HG03571 (cell line): ENCODE measurements around the gene SLC11A2.
"Not testable (repeated sequence)": the region's sequence is repeated elsewhere in the genome, so short reads cannot be mapped to it uniquely, and the experiment has no call there.

Source experiments
- ATAC-seq: cut with Tn5 transposase; IDR thresholded peaks from one replicate; pipeline ENCODE4 v1.9.1; 2021; ENCODE audit not compliant: unreplicated experiment

Gene SLC11A2

GRCh38 chr12:51027342-51027835 is 1.2 kb upstream of the SLC11A2 start:
- no peak for ATAC-seq

DNA sequence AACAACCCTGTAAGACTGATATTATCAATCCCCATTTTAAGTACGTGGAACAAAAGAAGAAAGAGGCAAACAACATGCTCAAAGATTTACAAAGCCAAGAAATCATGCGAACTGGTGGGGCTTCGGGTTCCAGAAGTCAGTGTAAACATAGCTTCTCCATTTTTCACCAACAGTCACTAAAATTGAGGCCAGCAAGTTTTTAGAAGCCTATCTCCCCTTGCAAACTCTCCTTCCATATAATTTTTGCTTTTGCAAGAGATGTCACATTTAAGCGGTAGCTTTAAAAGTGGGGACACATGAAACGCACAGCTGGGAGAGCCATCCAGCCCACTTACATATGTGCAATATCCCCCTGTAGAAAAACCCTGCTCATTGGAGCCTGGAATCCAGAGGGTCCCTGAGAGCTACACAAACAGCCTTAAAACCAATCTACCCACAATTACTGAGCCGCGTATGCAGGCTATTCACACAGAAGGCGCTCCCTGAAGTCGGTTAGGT is 797 bp downstream of the SLC11A2 start:
- no peak for ATAC-seq

GRCh38 chr12:51023625-51024382 is 2.4 kb downstream of the SLC11A2 start:
- ATAC-seq = no peak

GRCh38 chr12:51021694-51022093 is 4.5 kb downstream of the SLC11A2 start:
- ATAC-seq = no peak

DNA sequence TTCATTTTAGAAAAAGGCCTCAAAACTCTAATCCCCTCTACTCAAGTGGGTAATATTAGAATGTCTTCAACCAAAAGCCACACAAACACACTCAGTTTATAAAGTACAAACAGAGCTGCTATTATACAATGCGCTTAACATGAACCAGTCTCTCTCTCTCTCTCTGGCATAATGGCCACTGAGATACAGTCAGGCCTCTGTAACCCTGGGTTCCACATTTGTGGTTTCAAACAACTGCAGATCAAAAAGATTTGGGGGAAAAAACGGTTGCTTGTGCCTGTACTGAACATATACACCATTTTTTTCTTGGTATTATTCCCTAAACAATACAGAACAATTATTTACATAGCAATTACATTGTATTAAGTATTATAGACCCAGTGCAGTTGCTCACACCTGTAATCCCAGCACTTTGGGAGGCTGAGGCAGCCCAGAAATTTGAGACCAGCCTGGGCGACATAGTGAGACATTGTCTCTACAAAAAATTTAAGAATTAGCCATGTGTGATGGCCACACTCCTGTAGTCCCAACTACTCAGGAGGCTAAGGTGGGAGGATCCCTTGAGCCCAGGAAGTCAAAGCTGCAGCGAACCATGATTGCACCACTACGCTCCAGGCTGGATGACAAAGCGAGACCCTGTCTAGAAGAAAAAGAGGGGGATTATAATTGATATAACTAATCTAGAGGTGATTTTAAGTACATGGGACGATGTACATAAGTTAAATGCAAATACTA is 5.6 kb downstream of the SLC11A2 start:
- ATAC-seq = no peak

GRCh38 chr12:51019927-51020326 is 6.3 kb downstream of the SLC11A2 start:
- ATAC-seq = no peak

DNA sequence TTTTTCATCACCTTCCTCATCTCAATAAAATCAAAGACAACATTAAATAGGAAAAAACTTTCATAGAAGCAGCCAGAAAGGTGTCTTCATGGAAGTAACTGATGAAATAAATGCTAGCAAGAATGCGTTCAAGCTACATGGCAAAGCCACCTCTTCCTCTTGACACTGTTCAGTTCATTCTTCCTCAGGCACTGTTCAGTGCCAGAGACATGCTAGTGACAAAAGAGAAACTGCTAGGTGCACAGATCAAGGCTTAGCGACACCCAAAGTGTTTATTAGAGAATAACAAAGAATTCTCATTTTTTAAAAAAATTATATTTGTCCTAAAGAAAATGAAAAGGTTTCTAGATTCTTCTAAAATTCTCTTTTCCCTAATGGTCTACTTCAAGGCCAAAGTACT is 7.2 kb downstream of the SLC11A2 start:
- ATAC-seq = no peak

- no peak for ATAC-seq
Measured at GRCh38 chr12:51017452-51017851, 8.7 kb downstream of the SLC11A2 start.

DNA sequence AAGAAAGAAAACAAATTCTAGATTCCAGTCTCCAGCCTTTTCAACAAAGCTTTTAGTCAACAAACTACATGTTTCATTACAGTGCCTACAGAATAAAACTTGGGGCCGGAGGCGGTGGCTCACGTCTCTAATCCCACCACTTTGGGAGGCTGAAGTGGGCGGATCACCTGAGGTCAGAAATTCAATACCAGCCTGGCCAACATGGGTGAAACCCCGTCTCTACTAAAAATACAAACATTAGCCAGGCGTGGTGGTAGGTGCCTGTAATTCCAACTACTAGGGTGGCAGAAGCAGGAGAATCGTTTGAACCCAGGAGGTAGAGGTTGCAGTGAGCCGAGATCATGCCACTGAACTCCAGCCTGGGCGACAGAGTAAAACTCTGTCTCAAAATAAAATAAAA is 11.7 kb downstream of the SLC11A2 start:
- not testable (repeated sequence) for ATAC-seq

DNA sequence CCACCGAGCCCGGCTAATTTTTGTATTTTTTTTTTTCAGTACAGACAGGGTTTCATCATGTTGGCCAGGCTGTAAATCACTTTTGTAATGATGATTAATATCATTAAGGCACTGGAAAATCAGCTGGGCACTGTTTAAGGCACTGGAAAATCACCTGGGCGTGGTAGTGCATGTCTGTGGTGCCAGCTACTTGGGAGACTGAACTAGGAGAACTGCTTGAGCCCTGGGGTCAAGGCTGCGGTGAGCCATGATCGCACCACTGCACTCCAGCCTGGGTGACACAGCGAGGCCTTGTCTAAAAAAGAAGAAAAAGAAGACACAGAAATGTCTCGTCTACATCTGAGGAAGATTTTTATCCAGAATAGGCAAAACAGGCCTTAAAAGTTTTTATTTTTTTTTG is 12.7 kb downstream of the SLC11A2 start:
- no peak for ATAC-seq

GRCh38 chr12:51012570-51013236 is 13.5 kb downstream of the SLC11A2 start:
- no peak for ATAC-seq

DNA sequence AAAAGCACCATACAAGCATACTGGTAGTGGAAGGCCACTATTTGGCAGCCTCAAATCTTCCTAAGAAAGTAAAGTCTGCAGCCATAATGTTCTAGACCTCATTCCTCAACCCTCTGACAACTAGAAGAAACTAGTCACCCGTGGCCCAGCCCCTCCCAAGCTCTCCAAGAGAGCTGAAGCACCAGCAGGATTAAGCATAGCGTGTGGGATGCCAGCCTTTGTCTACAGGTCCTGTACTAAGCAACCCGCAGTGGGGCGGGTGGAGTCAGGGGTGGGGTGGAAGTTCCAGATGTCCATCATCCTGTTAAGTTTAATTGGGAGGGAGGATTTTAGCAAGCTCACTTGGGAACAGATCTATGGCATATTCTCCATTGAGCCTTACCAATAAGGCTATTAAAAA is 14.2 kb downstream of the SLC11A2 start:
- ATAC-seq = no peak

DNA sequence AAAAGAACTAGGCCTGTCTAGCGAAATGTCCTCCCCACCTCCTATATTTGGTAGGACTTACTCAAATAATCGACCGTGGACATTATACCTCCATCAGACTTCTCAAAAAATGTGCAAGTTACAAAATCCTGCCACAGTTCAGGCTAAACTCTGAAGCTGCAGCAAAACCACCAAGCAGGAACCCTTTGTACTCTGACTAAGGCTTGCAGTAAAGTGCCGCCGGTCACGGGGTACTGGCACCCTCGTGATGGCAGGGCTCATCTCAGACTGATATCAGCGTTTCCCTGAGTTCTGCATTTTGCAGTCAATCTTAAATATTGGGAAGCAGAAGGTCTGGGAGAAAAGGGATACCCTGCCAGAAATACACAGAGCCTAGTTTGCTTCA is 17.1 kb downstream of the SLC11A2 start:
- ATAC-seq = no peak

- no peak for ATAC-seq
Measured at GRCh38 chr12:51008329-51009055, 17.7 kb downstream of the SLC11A2 start.

GRCh38 chr12:51005671-51006070 is 20.5 kb downstream of the SLC11A2 start:
- ATAC-seq = no peak

DNA sequence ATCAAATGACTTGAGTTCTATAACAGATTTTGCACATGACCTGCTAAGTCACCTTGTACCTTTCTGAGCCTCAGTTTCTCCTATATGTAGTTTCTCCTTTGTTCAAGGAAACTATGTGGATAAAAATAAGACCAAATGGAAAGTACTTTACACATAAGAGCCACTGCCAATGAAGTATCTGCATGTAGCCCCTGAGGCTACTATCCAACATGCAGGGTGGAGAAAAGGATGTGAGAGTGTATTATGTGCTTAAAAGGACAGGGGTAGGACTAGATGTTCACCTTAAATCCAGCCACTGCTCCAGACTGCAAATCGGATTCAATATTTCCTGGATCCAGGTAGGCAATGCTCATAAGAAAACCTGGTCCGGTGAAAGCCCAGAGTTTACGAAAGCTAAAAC is 21.2 kb downstream of the SLC11A2 start:
- no peak for ATAC-seq

DNA sequence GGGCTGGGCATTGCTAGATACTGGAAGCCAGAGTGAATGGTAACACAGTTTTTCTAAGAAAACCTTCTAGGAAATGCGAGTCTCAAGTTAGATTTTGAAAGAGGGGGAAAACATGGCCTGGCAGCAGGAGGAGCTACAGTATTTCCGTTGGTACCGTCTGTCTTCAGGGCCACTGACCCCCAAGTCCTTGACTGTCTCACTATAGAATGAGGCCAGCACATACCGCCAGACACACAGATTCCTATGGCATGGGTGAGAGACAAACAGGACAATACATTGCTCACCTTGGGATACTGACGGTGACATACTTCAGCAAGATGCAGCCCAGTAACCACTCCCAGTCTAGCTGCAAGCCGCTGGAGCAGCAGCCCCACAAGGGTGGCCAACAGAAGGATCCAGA is 21.7 kb downstream of the SLC11A2 start:
- ATAC-seq = no peak

DNA sequence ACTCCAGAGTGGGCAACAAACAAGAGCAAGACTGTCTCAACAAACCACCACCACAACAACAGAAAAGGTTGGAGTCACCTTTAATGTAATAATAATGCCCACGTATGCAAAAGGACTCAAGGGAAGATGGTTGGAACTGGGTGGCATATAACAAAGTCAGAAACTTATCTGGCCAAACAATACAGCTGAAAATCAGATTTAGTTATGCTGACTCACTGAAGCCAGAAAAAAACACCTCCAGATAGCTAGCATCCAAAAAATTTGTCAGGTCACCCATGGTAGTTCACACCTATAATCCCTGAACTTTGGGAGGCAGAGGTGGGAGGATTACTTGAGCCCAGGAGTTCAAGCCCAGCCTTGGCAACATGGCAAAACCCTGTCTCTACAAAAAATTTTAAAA is 24.4 kb downstream of the SLC11A2 start:
- no peak for ATAC-seq

DNA sequence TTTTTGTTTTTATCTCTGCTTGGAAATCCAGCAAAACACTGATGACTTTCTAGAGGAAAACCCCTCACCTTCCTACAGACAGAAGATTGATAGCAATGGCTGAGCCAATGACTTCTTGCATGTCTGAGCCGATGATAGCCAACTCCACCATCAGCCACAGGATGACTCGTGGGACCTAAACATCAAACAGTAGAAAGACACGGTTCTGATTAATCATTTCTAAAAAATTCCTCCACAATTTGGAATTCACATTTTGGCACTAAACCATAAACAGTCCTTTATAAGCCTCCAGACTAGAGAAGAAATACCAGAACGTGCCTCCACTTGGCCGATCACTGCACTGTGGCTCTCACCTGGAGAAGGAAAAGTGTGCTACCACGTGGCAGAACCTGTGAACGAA is 25.9 kb downstream of the SLC11A2 start:
- no peak for ATAC-seq

DNA sequence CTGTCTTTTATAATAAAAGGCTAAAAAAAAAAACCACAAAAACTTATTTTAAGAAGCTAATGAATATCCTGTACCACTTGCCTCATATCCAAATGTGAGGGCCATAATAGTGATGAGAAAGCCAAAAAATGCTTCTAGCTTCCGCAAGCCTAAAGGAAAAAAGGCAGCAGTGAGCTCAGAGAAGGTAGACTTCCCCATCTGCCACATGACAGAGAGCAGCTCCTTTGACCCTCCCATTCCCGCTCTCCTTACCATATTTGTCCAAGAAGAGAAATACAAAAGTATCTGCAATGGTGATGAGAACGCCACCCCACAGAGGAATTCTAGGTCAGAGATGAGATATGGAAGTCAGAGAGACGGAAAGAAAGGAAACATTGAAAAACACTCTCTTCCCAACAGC is 27.1 kb downstream of the SLC11A2 start:
- ATAC-seq = no peak

DNA sequence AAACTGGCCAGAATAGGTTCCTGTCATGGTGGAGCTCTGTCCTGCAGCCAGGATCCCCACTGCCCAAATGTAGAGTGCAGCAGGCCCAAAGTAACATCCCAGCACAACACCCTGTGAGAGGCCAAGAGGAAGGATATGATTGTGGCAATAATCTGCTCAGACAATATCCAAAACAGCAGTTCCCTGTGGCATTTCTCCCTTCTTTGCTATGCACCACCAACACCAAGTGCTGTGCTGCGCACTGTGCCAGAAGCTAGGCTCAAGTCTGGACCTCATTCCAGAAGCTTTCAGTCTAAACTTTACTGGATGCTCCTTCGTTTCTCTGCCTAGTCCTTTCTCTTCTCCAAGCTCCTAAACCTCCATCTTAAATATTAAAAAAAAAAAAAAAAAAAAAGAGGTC is 33.4 kb downstream of the SLC11A2 start:
- ATAC-seq = no peak
